HuH-7.5 (cell line): ENCODE data around the gene DDAH2.

ENCODE experiments used
- DNase-seq: peaks from one replicate; pipeline ENCODE4 v3.0.0; 2011; ENCODE audit warnings: low spot score

Gene DDAH2

GRCh38 chr6:31761343-31761742 lies 32.2 kb upstream of the DDAH2 start:
- DNase-seq, result no peak

- DNase-seq, result no peak
Observed at GRCh38 chr6:31760790-31761189, 31.7 kb upstream of the DDAH2 start.

- no peak for DNase-seq
Observed at GRCh38 chr6:31758281-31758680, 29.2 kb upstream of the DDAH2 start.

GRCh38 chr6:31752739-31753319 lies 23.7 kb upstream of the DDAH2 start:
- no peak for DNase-seq

- DNase-seq, result no peak
Observed at GRCh38 chr6:31750411-31751022, 21.4 kb upstream of the DDAH2 start.

- DNase-seq, result no peak
Observed at GRCh38 chr6:31749301-31750036, 20.4 kb upstream of the DDAH2 start.

- DNase-seq, result no peak
Observed at GRCh38 chr6:31744422-31744821, 15.3 kb upstream of the DDAH2 start.

- no peak for DNase-seq
Observed at GRCh38 chr6:31742894-31743293, 13.8 kb upstream of the DDAH2 start.

GRCh38 chr6:31741815-31742214 lies 12.7 kb upstream of the DDAH2 start:
- no peak for DNase-seq

GRCh38 chr6:31740397-31741223 lies 11.5 kb upstream of the DDAH2 start:
- no peak for DNase-seq

GRCh38 chr6:31739639-31740396 lies 10.7 kb upstream of the DDAH2 start, which contains the start of gene MSH5:
Gene MSH5, plus strand, starts transcription at chr6:31740005. Its CDS starts 462 bp downstream, at chr6:31740467.
- DNase-seq, result peak; percentile 85

- peak; percentile 66 for DNase-seq
Observed at GRCh38 chr6:31737991-31738979, 9.2 kb upstream of the DDAH2 start.

- DNase-seq, result peak; percentile 60
Observed at GRCh38 chr6:31737315-31737990, 8.4 kb upstream of the DDAH2 start.

- no peak for DNase-seq
Observed at GRCh38 chr6:31736768-31737314, 7.7 kb upstream of the DDAH2 start.

GRCh38 chr6:31736021-31736767 lies 7.1 kb upstream of the DDAH2 start, which contains the start of gene CLIC1:
Gene CLIC1, minus strand, starts transcription at chr6:31736530. Its CDS starts 230 bp downstream, at chr6:31736300.
- peak; percentile 73 for DNase-seq

GRCh38 chr6:31734821-31735406 lies 5.8 kb upstream of the DDAH2 start:
- peak; percentile 33 for DNase-seq

GRCh38 chr6:31734247-31734820 lies 5.2 kb upstream of the DDAH2 start:
- no peak for DNase-seq

GRCh38 chr6:31733734-31734133 lies 4.6 kb upstream of the DDAH2 start:
- DNase-seq, result no peak
